Measurements from ENCODE around the gene TBX6. TPM values are rescaled to one million over a fixed set of nuclear protein-coding genes. Genes with fewer than 3 reads are reported as not detected.

Gene TBX6
- total and polyA plus RNA-seq, 10 of the 15 experiments (the other 5 are each of a cell fraction or from before 2014, with no cell fraction given), result 0.08 to 0.90 (median 0.31) TPM; not detected in 2

DNA sequence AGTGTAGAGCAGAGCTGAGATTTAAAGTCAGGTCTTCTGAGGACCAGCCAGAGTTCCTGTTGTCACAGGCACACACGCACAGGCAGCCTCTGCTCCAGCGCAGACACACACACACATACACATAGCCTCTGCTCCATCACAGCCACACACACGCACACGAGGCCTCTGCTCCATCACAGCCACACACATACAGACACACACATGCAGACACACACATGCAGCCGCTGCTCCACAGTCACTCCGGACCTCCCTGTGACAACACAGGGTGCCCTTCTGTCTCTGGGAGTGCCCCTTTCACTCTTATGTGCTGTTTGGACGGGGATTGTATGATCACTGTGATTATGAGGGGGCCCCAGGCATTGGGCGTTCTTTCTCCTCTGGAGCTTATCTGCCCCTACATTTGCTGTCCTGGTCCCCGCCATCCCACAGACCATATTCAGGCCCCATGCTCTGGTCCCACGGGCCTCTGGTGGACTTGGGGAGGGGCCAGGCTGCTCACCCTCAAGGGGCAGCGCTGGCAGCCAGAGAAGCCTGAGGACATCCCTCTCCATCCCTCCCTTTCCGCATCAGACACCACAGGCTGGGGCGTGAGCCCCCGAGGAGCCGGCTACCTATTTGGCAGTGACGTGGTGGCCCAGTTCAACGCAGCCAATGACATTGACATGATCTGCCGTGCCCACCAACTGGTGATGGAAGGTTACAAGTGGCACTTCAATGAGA, 7.5 kb downstream of the TBX6 start:
- Histone ChIP-seq H3K9me3 (replicated peaks; ENCODE audit: control insufficient read depth, insufficient read depth, low read length) (no peaks in the 10 kb centered on the region), H3K4me3 (no peak overlapping the region), H4K20me1 (ENCODE audit: control insufficient read depth, insufficient read depth) (no peaks in the 10 kb centered on the region), H3K36me3 (ENCODE audit: control insufficient read depth in 2 of 2, insufficient read depth in 2 of 2, low read length in 1 of 2) (peaks cover 26 to 37% of the 10 kb centered on the region in 2 experiments; a peak in 3 of 4 replicates), H3K27ac (ENCODE audit: control insufficient read depth, insufficient read depth) (no peak overlapping the region), H3K27me3 (replicated peaks in 1 of 2; ENCODE audit: control insufficient read depth in 2 of 2, insufficient read depth in 2 of 2, low read length in 1 of 2) (no peaks in the 10 kb centered on the region), H2AFZ (ENCODE audit: control insufficient read depth, low read depth, low read length) (no peak overlapping the region), H3K4me2 (ENCODE audit: control insufficient read depth, insufficient read depth) (no peak overlapping the region), H3K79me2 (ENCODE audit: control insufficient read depth, insufficient read depth, low read length) (peaks cover 1% of the 10 kb centered on the region), H3K9ac (ENCODE audit: control insufficient read depth, insufficient read depth, low read length) (no peak overlapping the region), H3K4me1 (ENCODE audit: control insufficient read depth, insufficient read depth, low read length) (no peaks in the 10 kb centered on the region)
- POLR2A ChIA-PET, result interaction anchor here (0.6 kb wide), 1 partner anchor 161 kb away, joined by 3 read pairs; no protein-coding TSS in a partner anchor
- in situ Hi-C loops (cut with MboI), result loop anchor here (25.0 kb wide), 1 partner anchor 1803 kb away; no protein-coding TSS in a partner anchor
- TF ChIP-seq, protein P1, sequence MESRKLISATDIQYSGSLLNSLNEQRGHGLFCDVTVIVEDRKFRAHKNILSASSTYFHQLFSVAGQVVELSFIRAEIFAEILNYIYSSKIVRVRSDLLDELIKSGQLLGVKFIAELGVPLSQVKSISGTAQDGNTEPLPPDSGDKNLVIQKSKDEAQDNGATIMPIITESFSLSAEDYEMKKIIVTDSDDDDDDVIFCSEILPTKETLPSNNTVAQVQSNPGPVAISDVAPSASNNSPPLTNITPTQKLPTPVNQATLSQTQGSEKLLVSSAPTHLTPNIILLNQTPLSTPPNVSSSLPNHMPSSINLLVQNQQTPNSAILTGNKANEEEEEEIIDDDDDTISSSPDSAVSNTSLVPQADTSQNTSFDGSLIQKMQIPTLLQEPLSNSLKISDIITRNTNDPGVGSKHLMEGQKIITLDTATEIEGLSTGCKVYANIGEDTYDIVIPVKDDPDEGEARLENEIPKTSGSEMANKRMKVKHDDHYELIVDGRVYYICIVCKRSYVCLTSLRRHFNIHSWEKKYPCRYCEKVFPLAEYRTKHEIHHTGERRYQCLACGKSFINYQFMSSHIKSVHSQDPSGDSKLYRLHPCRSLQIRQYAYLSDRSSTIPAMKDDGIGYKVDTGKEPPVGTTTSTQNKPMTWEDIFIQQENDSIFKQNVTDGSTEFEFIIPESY (IDR thresholded peaks at IDR 0.05), result no peak
- peak; percentile 53 for TF ChIP-seq POLR2A (IDR thresholded peaks at IDR 0.05; ENCODE audit: low read depth, low read length)
- TF ChIP-seq EP300 (IDR thresholded peaks at IDR 0.05; ENCODE audit: borderline replicate concordance in 1 of 2, control insufficient read depth in 1 of 2, low read depth in 2 of 2, low read length in 2 of 2), result no peak
- 0 out of 2 replicates have a peak, but pooled peaks have one; percentile 19 for TF ChIP-seq POLR2AphosphoS5 (IDR thresholded peaks at IDR 0.05; ENCODE audit: low read length)
- no peak for TF ChIP-seq LARP7 (IDR thresholded peaks at IDR 0.05)
- FAIRE-seq, result no peak
- SMC1A ChIA-PET (ENCODE audit: uncharacterized antibody, unreplicated experiment), result no interaction called here
- DNase-seq (ENCODE audit: low read depth, low spot score), result no peak
- no TSS peak for BruUV-seq (replicated peaks)
- WGBS (ENCODE audit: insufficient coverage, insufficient replicate concordance, low lambda C conversion rate, missing lambda C conversion rate), result 86% methylated on average over 18 of the region's 18 CpGs
- intact Hi-C loops (cut with micrococcal nuclease; ENCODE audit: unreplicated experiment), result no loop called here
- CTCF ChIA-PET, result no interaction called here
- RAD21 ChIA-PET (ENCODE audit: unreplicated experiment), result no interaction called here
- no peak for ATAC-seq

Measured in GM12878 (cell line).